GM18909 (cell line): ENCODE results near the gene PVALEF.

Source experiments
- ATAC-seq: cut with Tn5 transposase; IDR thresholded peaks from one replicate; pipeline ENCODE4 v1.9.1; 2021; ENCODE audit warnings: mild to moderate bottlenecking; ENCODE audit not compliant: unreplicated experiment, poor library complexity

PVALEF gene

DNA sequence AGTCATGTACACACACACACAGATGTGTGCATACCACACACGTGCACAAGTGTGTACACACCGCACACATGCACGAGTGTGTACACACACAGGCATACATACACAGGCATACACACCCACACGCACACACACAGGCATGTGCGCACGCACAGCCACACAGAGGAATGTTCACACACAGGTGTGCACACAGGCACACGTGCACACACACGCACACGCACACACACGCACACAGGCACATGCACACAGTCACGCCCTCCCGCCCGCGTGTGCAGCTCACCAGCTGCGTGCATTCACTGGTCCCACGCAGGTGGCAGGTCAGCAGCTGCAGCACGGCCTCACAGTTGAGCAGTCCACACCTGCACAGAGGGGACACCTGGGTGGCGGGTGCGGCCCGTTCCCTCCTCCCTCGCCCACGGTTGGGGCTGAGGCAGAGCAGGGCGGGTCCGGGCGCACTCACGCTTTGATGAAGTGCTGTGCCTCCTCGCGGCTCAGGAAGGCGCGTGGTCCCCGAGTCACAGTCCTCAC lies 65.9 kb downstream of the PVALEF start:
- ATAC-seq: no peak

DNA sequence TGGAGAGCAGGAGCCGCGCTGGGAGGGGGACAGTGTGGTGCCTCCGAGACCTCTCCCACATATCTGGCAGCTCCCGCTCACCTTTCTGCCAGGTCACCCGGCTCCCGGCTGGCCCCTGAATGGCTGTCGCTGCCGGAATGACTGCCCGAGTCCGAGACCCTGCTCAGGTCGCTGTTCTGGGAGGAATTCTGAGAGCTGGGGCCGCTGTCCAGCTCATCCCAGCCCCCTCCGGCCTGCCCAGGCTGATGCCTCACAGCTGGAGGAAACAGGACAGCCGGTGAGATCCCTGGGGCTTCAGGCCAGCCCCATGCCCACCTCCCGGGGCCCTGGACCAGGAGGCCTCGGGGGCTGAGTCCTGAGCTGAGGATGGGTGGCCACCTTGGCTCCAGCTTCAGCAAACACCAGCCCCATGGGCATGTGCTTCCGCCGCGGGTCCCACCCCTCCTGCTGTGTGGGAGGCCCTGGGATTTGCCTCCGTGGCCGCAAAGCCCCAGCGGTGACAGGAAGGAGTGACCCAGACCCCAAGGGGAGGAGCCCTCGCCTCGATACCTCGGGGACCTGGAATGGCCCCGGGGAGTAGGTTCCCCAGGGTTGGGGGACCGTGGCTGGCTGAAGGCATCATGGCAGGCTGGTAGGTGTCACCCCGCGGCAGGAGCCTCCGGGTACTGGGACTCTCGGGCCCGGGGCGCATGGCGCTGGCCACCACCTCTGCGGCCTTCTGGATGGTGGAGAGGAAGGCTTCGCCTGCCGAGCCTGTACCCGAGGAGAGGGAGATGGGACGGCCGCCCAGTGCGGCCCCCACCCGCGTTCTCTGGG lies 66.7 kb downstream of the PVALEF start:
- ATAC-seq: no peak
